ENCODE measurements around the gene NOTCH1.

NOTCH1 gene

GRCh38 chr9:136587944-136588662, 42.3 kb upstream of the NOTCH1 start:
- Histone ChIP-seq H3K4me3 (peak overlapping the region; percentile 71), H3K36me3 (ENCODE audit: insufficient read depth, low read length) (no peaks in the 10 kb centered on the region), H3K9ac (ENCODE audit: insufficient read length) (peak overlapping the region; percentile 64), H3K9me3 (ENCODE audit: low read depth, low read length) (no peaks in the 10 kb centered on the region), H3K27ac (peak overlapping the region; percentile 69)
- peak; percentile 40 for DNase-seq (ENCODE audit: low read depth, low spot score)
- TF ChIP-seq EZH2 (IDR thresholded peaks at IDR 0.05) = no peak
- TF ChIP-seq POLR2AphosphoS5 (IDR thresholded peaks at IDR 0.05; ENCODE audit: borderline replicate concordance, low read depth, low read length) = no peak
- no peak for TF ChIP-seq FOXP2 (optimal IDR thresholded peaks at IDR 0.05; ENCODE audit: control extremely low read depth, extremely low read length, insufficient read depth)

- no peak for TF ChIP-seq POLR2AphosphoS5 (IDR thresholded peaks at IDR 0.05; ENCODE audit: borderline replicate concordance, low read depth, low read length)
- H3K27ac ChIP-seq = no peak overlapping the region
- H3K9me3 ChIP-seq (ENCODE audit: low read depth, low read length) = no peaks in the 10 kb centered on the region
- peak overlapping the region; percentile 46 for H3K4me3 ChIP-seq
- no peak overlapping the region for H3K9ac ChIP-seq (ENCODE audit: insufficient read length)
- H3K36me3 ChIP-seq (ENCODE audit: insufficient read depth, low read length) = no peaks in the 10 kb centered on the region
- no peak for DNase-seq (ENCODE audit: low read depth, low spot score)
Observed at GRCh38 chr9:136587145-136587943, 41.5 kb upstream of the NOTCH1 start.

DNA sequence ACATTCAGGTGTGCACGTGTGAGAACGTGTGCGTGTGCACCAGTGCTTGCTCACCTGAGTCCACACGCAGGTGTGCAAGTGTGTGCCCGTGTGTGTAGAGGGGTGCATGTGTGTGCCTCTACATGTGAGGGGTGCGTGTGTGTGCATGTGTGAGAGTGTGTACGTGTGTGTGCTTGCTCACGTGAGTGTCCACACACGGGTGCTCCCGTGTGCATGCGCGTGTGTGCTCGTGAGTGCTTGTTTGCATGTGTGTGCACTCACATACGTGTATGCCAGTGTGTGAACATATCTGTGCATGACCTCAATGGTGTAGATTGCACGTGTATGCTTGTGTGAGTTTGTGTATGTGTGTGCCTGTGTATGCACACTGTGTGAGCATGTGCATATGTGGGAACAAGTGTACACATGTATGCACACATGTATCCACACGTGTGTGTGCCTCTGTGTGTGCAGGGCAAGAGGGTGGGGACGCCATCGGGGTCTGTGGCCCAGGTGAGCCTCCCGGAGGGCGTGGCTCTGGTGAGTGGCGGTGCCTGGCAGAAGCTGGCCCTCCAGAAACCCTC, 40.6 kb upstream of the NOTCH1 start:
- H3K9me3 ChIP-seq (ENCODE audit: low read depth, low read length) = no peaks in the 10 kb centered on the region
- DNase-seq (ENCODE audit: low read depth, low spot score) = no peak
- TF ChIP-seq EZH2 (IDR thresholded peaks at IDR 0.05) = no peak
- no peak for TF ChIP-seq POLR2AphosphoS5 (IDR thresholded peaks at IDR 0.05; ENCODE audit: borderline replicate concordance, low read depth, low read length)
- TF ChIP-seq FOXP2 (optimal IDR thresholded peaks at IDR 0.05; ENCODE audit: control extremely low read depth, extremely low read length, insufficient read depth) = no peak
- no peak overlapping the region for H3K9ac ChIP-seq (ENCODE audit: insufficient read length)
- H3K4me3 ChIP-seq = no peak overlapping the region
- H3K36me3 ChIP-seq (ENCODE audit: insufficient read depth, low read length) = no peaks in the 10 kb centered on the region
- no peak overlapping the region for H3K27ac ChIP-seq

DNA sequence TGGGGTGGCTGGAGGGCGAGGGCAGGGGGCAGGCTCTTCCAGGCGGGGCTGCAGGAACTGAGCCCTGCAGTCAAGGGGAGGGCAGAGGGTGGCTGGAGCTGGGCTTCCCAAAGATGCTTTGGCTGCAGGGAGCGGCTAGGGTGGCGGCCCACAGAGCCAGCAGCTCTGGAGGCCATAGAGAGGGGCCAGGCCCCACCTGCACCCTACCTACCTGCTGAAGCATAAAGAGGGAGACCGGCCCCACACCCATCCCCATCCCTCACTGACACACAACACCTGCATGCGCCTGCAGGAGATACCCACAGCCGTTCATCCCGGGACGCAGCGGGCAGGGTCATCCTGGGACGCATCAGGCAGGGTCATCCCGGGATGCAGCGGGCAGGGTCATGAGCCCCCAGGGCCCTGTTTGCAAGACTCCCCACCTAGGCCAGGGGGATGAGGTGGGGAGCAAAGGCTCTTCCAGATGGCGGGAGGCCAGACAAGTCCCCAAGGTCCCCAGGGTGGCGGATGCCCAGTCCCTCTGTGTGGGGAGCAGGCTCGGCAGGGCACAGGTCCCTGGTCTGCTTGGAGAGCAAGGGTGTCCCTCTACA, 39.8 kb upstream of the NOTCH1 start:
- no peak for TF ChIP-seq EZH2 (IDR thresholded peaks at IDR 0.05)
- no peak for TF ChIP-seq POLR2AphosphoS5 (IDR thresholded peaks at IDR 0.05; ENCODE audit: borderline replicate concordance, low read depth, low read length)
- TF ChIP-seq FOXP2 (optimal IDR thresholded peaks at IDR 0.05; ENCODE audit: control extremely low read depth, extremely low read length, insufficient read depth) = no peak
- no peak for DNase-seq (ENCODE audit: low read depth, low spot score)
- no peak overlapping the region for H3K9ac ChIP-seq (ENCODE audit: insufficient read length)

GRCh38 chr9:136584934-136585333, 39.1 kb upstream of the NOTCH1 start:
- H3K4me3 ChIP-seq = no peak overlapping the region
- H3K27ac ChIP-seq = no peak overlapping the region
- no peak for DNase-seq (ENCODE audit: low read depth, low spot score)
- H3K36me3 ChIP-seq (ENCODE audit: insufficient read depth, low read length) = no peaks in the 10 kb centered on the region
- no peaks in the 10 kb centered on the region for H3K9me3 ChIP-seq (ENCODE audit: low read depth, low read length)
- TF ChIP-seq EZH2 (IDR thresholded peaks at IDR 0.05) (no peak), POLR2AphosphoS5 (IDR thresholded peaks at IDR 0.05; ENCODE audit: borderline replicate concordance, low read depth, low read length) (no peak), FOXP2 (optimal IDR thresholded peaks at IDR 0.05; ENCODE audit: control extremely low read depth, extremely low read length, insufficient read depth) (no peak)
- no peak overlapping the region for H3K9ac ChIP-seq (ENCODE audit: insufficient read length)

More for the DNA sequence above, 39.8 kb upstream of the NOTCH1 start:
- no peaks in the 10 kb centered on the region for H3K9me3 ChIP-seq (ENCODE audit: low read depth, low read length)
- no peaks in the 10 kb centered on the region for H3K36me3 ChIP-seq (ENCODE audit: insufficient read depth, low read length)
- no peak overlapping the region for H3K4me3 ChIP-seq
- no peak overlapping the region for H3K27ac ChIP-seq

GRCh38 chr9:136584401-136584932, 38.6 kb upstream of the NOTCH1 start:
- Histone ChIP-seq H3K27ac (no peak overlapping the region), H3K4me3 (no peak overlapping the region), H3K36me3 (ENCODE audit: insufficient read depth, low read length) (no peaks in the 10 kb centered on the region), H3K9ac (ENCODE audit: insufficient read length) (no peak overlapping the region), H3K9me3 (ENCODE audit: low read depth, low read length) (no peaks in the 10 kb centered on the region)
- no peak for DNase-seq (ENCODE audit: low read depth, low spot score)
- TF ChIP-seq EZH2 (IDR thresholded peaks at IDR 0.05) = no peak
- no peak for TF ChIP-seq FOXP2 (optimal IDR thresholded peaks at IDR 0.05; ENCODE audit: control extremely low read depth, extremely low read length, insufficient read depth)
- no peak for TF ChIP-seq POLR2AphosphoS5 (IDR thresholded peaks at IDR 0.05; ENCODE audit: borderline replicate concordance, low read depth, low read length)

DNA sequence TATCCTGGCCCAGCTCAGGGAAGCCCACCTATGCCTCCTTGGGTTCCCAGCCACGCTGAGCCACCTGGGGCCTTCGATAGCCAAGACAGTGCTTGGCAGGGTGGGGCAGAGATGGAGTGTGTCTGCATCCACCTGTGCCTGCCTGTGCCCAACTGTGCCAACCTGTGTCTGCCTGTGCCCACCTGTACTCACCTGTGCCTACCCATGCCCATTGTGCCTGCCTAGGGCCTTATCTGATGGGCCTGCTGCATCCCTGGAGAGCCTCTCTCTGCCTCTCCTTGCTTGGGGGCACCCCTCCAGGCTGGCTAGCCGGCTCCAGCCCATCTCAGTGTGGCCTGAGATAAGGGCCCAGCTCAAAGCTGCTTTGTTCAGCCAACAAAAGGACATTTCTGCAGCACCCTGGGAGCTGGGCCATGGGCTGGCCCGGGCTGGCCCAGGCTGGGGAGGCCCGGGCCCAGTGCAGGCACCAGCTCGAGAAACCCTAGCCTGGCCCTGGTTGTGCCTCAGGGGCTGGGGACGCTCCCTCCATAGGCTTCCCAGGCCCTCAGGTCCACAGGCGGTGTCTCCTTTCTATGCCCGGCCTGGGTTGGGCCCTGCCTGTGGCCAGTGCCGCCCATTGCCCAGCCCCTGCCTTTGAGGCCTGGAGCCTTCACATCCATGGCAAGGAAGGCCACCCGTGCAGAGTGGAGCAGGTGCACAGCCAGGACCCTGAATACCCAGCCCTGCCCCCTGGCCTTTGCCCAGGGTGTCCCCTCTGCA, 37.3 kb upstream of the NOTCH1 start:
- no peaks in the 10 kb centered on the region for H3K36me3 ChIP-seq (ENCODE audit: insufficient read depth, low read length)
- H3K9me3 ChIP-seq (ENCODE audit: low read depth, low read length) = no peaks in the 10 kb centered on the region
- no peak overlapping the region for H3K27ac ChIP-seq
- no peak overlapping the region for H3K9ac ChIP-seq (ENCODE audit: insufficient read length)
- no peak overlapping the region for H3K4me3 ChIP-seq
- no peak for DNase-seq (ENCODE audit: low read depth, low spot score)
- no peak for TF ChIP-seq EZH2 (IDR thresholded peaks at IDR 0.05)

All from SK-N-MC (cell line).